HG02763 (cell line): ENCODE results near the gene MAP4K1.
A peak's percentile ranks its signal among the peaks of the same experiment; 100 is the strongest.

ENCODE experiments used
- ATAC-seq: cut with Tn5 transposase; IDR thresholded peaks from one replicate; pipeline ENCODE4 v1.9.1; 2021; ENCODE audit warnings: mild to moderate bottlenecking, moderate library complexity; ENCODE audit not compliant: unreplicated experiment

MAP4K1 gene

GRCh38 chr19:38617764-38618589 is at the start of gene MAP4K1:
MAP4K1 (minus strand) TSS chr19:38617953; CDS start chr19:38617895, 58 bp downstream.
- peak; percentile 44 for ATAC-seq

GRCh38 chr19:38666663-38667511 is 49.1 kb upstream of the MAP4K1 start:
- ATAC-seq, result no peak

GRCh38 chr19:38665950-38666662 is 48.4 kb upstream of the MAP4K1 start:
- ATAC-seq, result no peak

- ATAC-seq, result no peak
Observed at GRCh38 chr19:38665219-38665931, 47.6 kb upstream of the MAP4K1 start.

- ATAC-seq, result no peak
Observed at GRCh38 chr19:38664503-38665211, 46.9 kb upstream of the MAP4K1 start.

GRCh38 chr19:38663957-38664502 is 46.3 kb upstream of the MAP4K1 start:
- ATAC-seq, result no peak

- no peak for ATAC-seq
Observed at GRCh38 chr19:38663156-38663651, 45.5 kb upstream of the MAP4K1 start.

- ATAC-seq, result no peak
Observed at GRCh38 chr19:38662537-38663155, 44.9 kb upstream of the MAP4K1 start.

GRCh38 chr19:38661996-38662395 is 44.2 kb upstream of the MAP4K1 start:
- no peak for ATAC-seq

GRCh38 chr19:38661136-38661535 is 43.4 kb upstream of the MAP4K1 start:
- ATAC-seq, result no peak

GRCh38 chr19:38660724-38661123 is 43.0 kb upstream of the MAP4K1 start:
- ATAC-seq, result no peak

GRCh38 chr19:38658462-38659306 is 40.9 kb upstream of the MAP4K1 start:
- no peak for ATAC-seq

GRCh38 chr19:38657633-38658222 is 40.0 kb upstream of the MAP4K1 start:
- no peak for ATAC-seq

- no peak for ATAC-seq
Observed at GRCh38 chr19:38656171-38656981, 38.6 kb upstream of the MAP4K1 start.

- ATAC-seq, result no peak
Observed at GRCh38 chr19:38655148-38655824, 37.5 kb upstream of the MAP4K1 start.

GRCh38 chr19:38654628-38655055 is 36.9 kb upstream of the MAP4K1 start:
- ATAC-seq, result no peak
